AG04449 (cell line): Measurements from ENCODE around the gene GBX1.

Experiments used
- CTCF ChIA-PET: fragments of 350-600 bp; formaldehyde crosslinking; extraction: SDS; loops from one replicate; lab custom pipeline; 2021; ENCODE audit warnings: antibody characterized with exemption; lab: Yijun Ruan, JAX
- POLR2A ChIA-PET: fragments of 400-600, 350-600 bp; formaldehyde crosslinking; extraction: SDS; loops from one replicate; lab custom pipeline; 2020; ENCODE audit warnings: antibody characterized with exemption, inconsistent platforms; lab: Yijun Ruan, JAX
- DNase-seq: peaks from one replicate; pipeline ENCODE4 v3.0.0-alpha.2; 2010; ENCODE audit warnings: low read depth, low spot score
- H3K4me3 ChIP-seq: 2 replicates; pipeline ENCODE4 v1.5.1; 2011; ENCODE audit warnings: low read depth, mild to moderate bottlenecking, control low read depth, low read length
- TF ChIP-seq, protein P1 (sequence below): IDR thresholded peaks from one replicate; pipeline ENCODE4 v1.5.1; 2011; ENCODE audit warnings: mild to moderate bottlenecking, moderate library complexity, low read length, control low read depth, inconsistent platforms; ENCODE audit not compliant: insufficient read depth; ENCODE audit errors: missing control alignments

The GBX1 gene

DNA sequence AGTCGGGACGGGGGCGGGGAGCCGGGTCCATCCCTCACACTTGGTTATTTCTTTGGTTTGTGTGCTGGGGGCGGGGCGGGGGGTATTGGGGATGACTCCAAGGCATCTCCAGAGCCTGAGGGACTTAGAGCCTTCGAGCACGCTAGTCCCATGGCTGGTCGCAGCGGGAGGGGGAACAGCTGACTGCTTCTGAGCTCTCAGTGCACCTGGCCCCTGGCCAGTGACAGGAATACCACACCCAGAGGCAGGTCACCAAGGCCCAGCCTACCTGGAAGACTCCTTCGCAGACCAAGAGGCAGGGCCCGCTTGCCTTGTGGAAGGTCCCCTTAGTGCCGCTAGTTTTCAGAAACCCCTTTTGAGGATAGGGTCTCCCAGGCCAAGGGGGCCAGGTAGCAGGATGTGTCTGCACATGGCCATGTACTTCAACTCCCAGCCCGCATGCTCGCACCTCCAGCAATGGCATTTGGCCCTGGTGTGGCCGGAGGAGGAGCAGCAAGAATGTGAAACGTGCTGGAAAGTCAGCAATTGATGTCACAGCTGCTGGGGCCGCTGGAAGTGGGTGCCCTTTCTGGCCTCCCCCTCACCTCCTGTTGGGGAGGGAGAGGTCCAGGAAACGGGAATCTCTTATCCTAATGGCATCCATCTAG lies 40.9 kb downstream of the GBX1 start:
- no peak overlapping the region for H3K4me3 ChIP-seq
- TF ChIP-seq, protein P1, sequence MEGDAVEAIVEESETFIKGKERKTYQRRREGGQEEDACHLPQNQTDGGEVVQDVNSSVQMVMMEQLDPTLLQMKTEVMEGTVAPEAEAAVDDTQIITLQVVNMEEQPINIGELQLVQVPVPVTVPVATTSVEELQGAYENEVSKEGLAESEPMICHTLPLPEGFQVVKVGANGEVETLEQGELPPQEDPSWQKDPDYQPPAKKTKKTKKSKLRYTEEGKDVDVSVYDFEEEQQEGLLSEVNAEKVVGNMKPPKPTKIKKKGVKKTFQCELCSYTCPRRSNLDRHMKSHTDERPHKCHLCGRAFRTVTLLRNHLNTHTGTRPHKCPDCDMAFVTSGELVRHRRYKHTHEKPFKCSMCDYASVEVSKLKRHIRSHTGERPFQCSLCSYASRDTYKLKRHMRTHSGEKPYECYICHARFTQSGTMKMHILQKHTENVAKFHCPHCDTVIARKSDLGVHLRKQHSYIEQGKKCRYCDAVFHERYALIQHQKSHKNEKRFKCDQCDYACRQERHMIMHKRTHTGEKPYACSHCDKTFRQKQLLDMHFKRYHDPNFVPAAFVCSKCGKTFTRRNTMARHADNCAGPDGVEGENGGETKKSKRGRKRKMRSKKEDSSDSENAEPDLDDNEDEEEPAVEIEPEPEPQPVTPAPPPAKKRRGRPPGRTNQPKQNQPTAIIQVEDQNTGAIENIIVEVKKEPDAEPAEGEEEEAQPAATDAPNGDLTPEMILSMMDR: no peak
- no peak for DNase-seq
- POLR2A ChIA-PET: no interaction called here
- CTCF ChIA-PET: interaction anchor here (1.1 to 5.0 kb wide), 6 partner anchors 10 to 175 kb away, joined by 3 to 41 read pairs (median 4); partner anchors contain the start of gene GBX1

DNA sequence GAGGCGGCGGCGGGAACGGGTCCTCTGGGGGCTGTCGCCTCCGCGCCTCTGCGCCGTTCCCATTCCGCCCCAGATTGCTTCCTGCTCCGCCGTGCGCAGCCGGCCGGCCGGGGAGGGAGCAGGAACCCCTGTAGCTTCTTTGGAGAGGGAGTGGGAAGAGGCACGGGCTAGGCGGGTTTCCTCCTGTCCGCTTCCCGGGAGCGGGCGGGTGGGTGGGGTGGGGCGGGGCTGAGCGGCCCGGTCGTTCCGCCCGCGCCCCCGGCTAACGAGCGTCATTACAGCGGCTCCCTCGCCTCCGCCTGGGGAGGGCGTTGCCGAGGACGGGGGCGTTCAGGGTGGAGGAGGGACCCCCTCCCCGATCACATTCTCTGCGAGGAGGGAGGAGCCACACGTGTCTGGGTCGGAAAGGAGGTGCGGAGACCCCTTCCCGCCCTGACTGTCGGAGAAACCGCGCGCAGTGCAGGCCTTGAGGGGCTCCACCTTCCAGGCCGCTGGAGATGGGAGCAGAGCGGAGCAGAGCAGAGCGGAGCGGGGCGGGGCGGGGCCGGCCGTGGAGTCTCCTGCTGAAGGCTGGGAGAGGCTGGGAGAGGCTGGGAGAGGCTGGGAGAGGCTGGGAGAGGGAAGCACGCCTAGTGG lies 41.5 kb downstream of the GBX1 start:
- 0 out of 2 replicates have a peak overlapping the region, but pooled peaks have one; percentile 6 for H3K4me3 ChIP-seq
- no peak for DNase-seq
- ChIA-PET CTCF (interaction anchor here (0.6 to 5.0 kb wide), 5 partner anchors 9 to 139 kb away, joined by 3 to 85 read pairs (median 6); partner anchors contain the start of gene GBX1), POLR2A (no interaction called here)
- TF ChIP-seq, protein P1: no peak

- 0 out of 2 replicates have a peak overlapping the region, but pooled peaks have one; percentile 6 for H3K4me3 ChIP-seq
- TF ChIP-seq, protein P1: no peak
- POLR2A ChIA-PET: no interaction called here
- no peak for DNase-seq
- CTCF ChIA-PET: interaction anchor here (0.6 to 5.0 kb wide), 10 partner anchors 8 to 138 kb away, joined by 3 to 85 read pairs (median 6); partner anchors contain the start of gene GBX1
Observed at GRCh38 chr7:151125470-151125845, 42.0 kb downstream of the GBX1 start.

- ChIA-PET CTCF (interaction anchor here (0.6 to 5.0 kb wide), 21 partner anchors 8 to 178 kb away, joined by 3 to 85 read pairs (median 5); partner anchors contain the start of genes CHPF2 and GBX1), POLR2A (no interaction called here)
- TF ChIP-seq, protein P1: no peak
- no peak overlapping the region for H3K4me3 ChIP-seq
- no peak for DNase-seq
Observed at GRCh38 chr7:151124899-151125399, 42.5 kb downstream of the GBX1 start.

GRCh38 chr7:151124481-151124880 lies 43.0 kb downstream of the GBX1 start:
- DNase-seq: no peak
- CTCF ChIA-PET: interaction anchor here (0.6 to 5.0 kb wide), 35 partner anchors 10 to 227 kb away, joined by 3 to 85 read pairs (median 5); partner anchors contain the start of genes ABCF2, CHPF2 and GBX1
- TF ChIP-seq, protein P1: no peak
- no peak overlapping the region for H3K4me3 ChIP-seq
- POLR2A ChIA-PET: interaction anchor here (0.6 kb wide), 1 partner anchor 123 kb away, joined by 3 read pairs; no protein-coding TSS in a partner anchor
